G401 (cell line): ENCODE data around the gene IGFL2. TPM values are rescaled to one million over a fixed set of nuclear protein-coding genes. Genes with fewer than 3 reads are reported as not detected.
"Not testable (repeated sequence)": the region's sequence is repeated elsewhere in the genome, so short reads cannot be mapped to it uniquely, and the experiment has no call there.

Experiments used
- DNase-seq: peaks from one replicate; pipeline ENCODE4 v3.0.0-alpha.2; 2015; ENCODE audit warnings: low spot score
- in situ Hi-C: cut with HindIII; loops from 2 replicates; pipeline ENCODE4 v1.10.0; 2016; ENCODE audit warnings: low sequenced_read_pairs, mixed read lengths
- total RNA-seq: library from RNA; depleted of rRNA; stranded (reverse); fragments of >200 nt; shearing (Covaris generic); gene quantifications from 2 replicates; pipeline ENCODE4 v1.2.3, GENCODE V29; 2014; rRNA removed

Gene IGFL2
- total RNA-seq, 1 experiment from 2014 or later: 0.47 TPM

GRCh38 chr19:46202872-46203860 lies 55.1 kb downstream of the IGFL2 start:
- DNase-seq: no peak
- in situ Hi-C loops: no loop called here

- DNase-seq: no peak
- in situ Hi-C loops: no loop called here
Observed at GRCh38 chr19:46204008-46204407, 56.0 kb downstream of the IGFL2 start.

- in situ Hi-C loops: no loop called here
- no peak for DNase-seq
Observed at GRCh38 chr19:46205183-46205984, 57.3 kb downstream of the IGFL2 start.

- no peak for DNase-seq
Observed at GRCh38 chr19:46206176-46206575, 58.1 kb downstream of the IGFL2 start.

GRCh38 chr19:46206682-46207081 lies 58.6 kb downstream of the IGFL2 start:
- in situ Hi-C loops: no loop called here

More at GRCh38 chr19:46206176-46206575, 58.1 kb downstream of the IGFL2 start:
- in situ Hi-C loops: no loop called here

GRCh38 chr19:46207858-46208257 lies 59.8 kb downstream of the IGFL2 start:
- in situ Hi-C loops, DNase-seq: not testable (repeated sequence)

More at GRCh38 chr19:46206682-46207081, 58.6 kb downstream of the IGFL2 start:
- no peak for DNase-seq

GRCh38 chr19:46209051-46209450 lies 61.0 kb downstream of the IGFL2 start:
- in situ Hi-C loops: no loop called here
- DNase-seq: no peak

GRCh38 chr19:46209472-46209871 lies 61.4 kb downstream of the IGFL2 start:
- in situ Hi-C loops: no loop called here
- no peak for DNase-seq

GRCh38 chr19:46210669-46211068 lies 62.6 kb downstream of the IGFL2 start:
- no peak for DNase-seq
- in situ Hi-C loops: no loop called here

Other genes starting within 250 kb of the IGFL2 start
- 0.12 and 1.9 TPM in 2 replicates for gene MYPOP, start 245.6 kb upstream of the IGFL2 start, total RNA-seq
- gene NANOS2, start 233.5 kb upstream of the IGFL2 start, total RNA-seq: 0.07 TPM in 1 of 2 replicates, not detected in the other
- not detected in 2 replicates for gene NOVA2, start 174.4 kb upstream of the IGFL2 start, total RNA-seq
- 6.6 and 9.5 TPM in 2 replicates for gene CCDC61, start 152.8 kb upstream of the IGFL2 start, total RNA-seq
- not detected in 2 replicates for gene PGLYRP1, start 125.2 kb upstream of the IGFL2 start, total RNA-seq
- not detected in 2 replicates for gene IGFL4, start 107.2 kb upstream of the IGFL2 start, total RNA-seq
- 0.49 and 0.75 TPM in 2 replicates for gene IGFL3, start 23.6 kb upstream of the IGFL2 start, total RNA-seq
- not detected in 2 replicates for gene IGFL1, start 81.5 kb downstream of the IGFL2 start, total RNA-seq
- gene HIF3A, start 148.8 kb downstream of the IGFL2 start, total RNA-seq: not detected in 2 replicates
- gene PPP5C, start 198.8 kb downstream of the IGFL2 start, total RNA-seq: 125 and 155 TPM in 2 replicates